H1 (cell line): Measurements from ENCODE around the gene BRD9. TPM values are rescaled to one million over a fixed set of nuclear protein-coding genes. Genes with fewer than 3 reads are reported as not detected.

Source experiments
- CHD7 ChIP-seq: fragments of 300-600 bp; sonication (generic); IDR thresholded peaks from 2 replicates; pipeline ENCODE4 v1.7.1; 2012; ENCODE audit warnings: low read length, moderate library complexity, mild to moderate bottlenecking, inconsistent platforms; ENCODE audit not compliant: insufficient replicate concordance
- CTBP2 ChIP-seq: IDR thresholded peaks from 2 replicates; pipeline ENCODE4 v1.7.0; 2011; ENCODE audit warnings: borderline replicate concordance, mild to moderate bottlenecking, moderate library complexity, mixed read lengths, low read length; ENCODE audit not compliant: insufficient read depth, insufficient read length
- NANOG ChIP-seq: IDR thresholded peaks from 2 replicates; pipeline ENCODE4 v1.6.1; 2011; ENCODE audit warnings: low read length, low read depth, mild to moderate bottlenecking, inconsistent platforms; ENCODE audit not compliant: insufficient read depth, poor library complexity, severe bottlenecking
- POLR2AphosphoS5 ChIP-seq: IDR thresholded peaks from 2 replicates; pipeline ENCODE4 v1.6.1; 2011; ENCODE audit warnings: low read depth, low read length
- polyA plus RNA-seq, 7 experiments: library from polyadenylated mRNA; depleted of rRNA in 3 of 7; stranded (reverse) in 5 of 7; unstranded in 2 of 7; fragments of >200 nt in 5 of 7; fragments of 200-250 nt in 2 of 7; gene quantifications; 1 replicate in 5 of 7; 2 replicates in 1 of 7; 4 replicates in 1 of 7; pipeline versions ENCODE4 v1.2.1 to v1.2.3, GENCODE V29; 2011 to 2013; ENCODE audit warnings: missing spikeins in 2 of 7, mixed read lengths in 2 of 7
- total RNA-seq: library from RNA; stranded (reverse); fragmentation: NEBNext Ultra II Directional; extraction: Animal tissue kit (Norgen Biotek cat#: 25700); gene quantifications from 2 replicates; pipeline ENCODE4 v1.2.1, GENCODE V29; 2021

The BRD9 gene
- total and polyA plus RNA-seq, 2 of the 8 experiments (the other 6 are each of a cell fraction or from before 2014, with no cell fraction given), result 9.3 to 49.4 TPM

DNA sequence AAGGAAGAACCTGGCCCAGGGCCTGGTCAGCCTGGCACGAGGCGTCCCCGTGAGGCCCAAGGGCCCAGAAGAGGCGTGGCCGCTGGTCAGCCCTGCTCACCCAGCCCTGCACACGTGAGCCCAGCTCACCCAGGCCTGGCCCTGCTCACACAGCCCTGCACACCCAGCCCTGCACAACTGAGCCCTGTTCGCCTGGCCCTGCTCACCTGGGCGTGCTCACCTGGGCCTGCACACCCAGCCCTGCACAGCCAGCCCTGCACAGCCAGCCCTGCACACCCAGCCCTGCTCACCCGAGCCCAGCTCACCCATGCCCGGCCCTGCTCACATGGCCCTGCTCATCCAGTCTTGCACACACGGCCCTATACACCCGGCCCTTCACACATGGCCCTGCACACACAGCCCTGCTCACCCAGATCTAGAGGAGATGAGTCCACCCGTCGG is 43.9 kb downstream of the BRD9 start (continued):
- TF ChIP-seq CHD7 (no peak), CTBP2 (no peak), NANOG (no peak), POLR2AphosphoS5 (no peak)
